Skeletal muscle satellite cell (primary cell): ENCODE data around the gene MYO7A.

Source experiments
- H3K27me3 ChIP-seq: 2 replicates; pipeline ENCODE4 v1.7.0; 2013; ENCODE audit warnings: low read length; ENCODE audit not compliant: control insufficient read depth, insufficient read depth
- H3K36me3 ChIP-seq: 2 replicates; pipeline ENCODE4 v1.7.0; 2013; ENCODE audit warnings: mild to moderate bottlenecking, control low read depth, low read length; ENCODE audit not compliant: insufficient read depth
- H3K4me1 ChIP-seq: 2 replicates; pipeline ENCODE4 v1.7.0; 2013; ENCODE audit warnings: low read length; ENCODE audit not compliant: control insufficient read depth, insufficient read depth
- H3K4me2 ChIP-seq: 2 replicates; pipeline ENCODE4 v1.7.0; 2013; ENCODE audit warnings: mild to moderate bottlenecking, low read length
- H3K4me3 ChIP-seq: 2 replicates; pipeline ENCODE4 v1.7.0; 2013; ENCODE audit warnings: low read length
- H3K9ac ChIP-seq: 2 replicates; pipeline ENCODE4 v1.7.0; 2013; ENCODE audit warnings: mild to moderate bottlenecking, low read depth, low read length, moderate library complexity
- H3K9me3 ChIP-seq: replicated peaks from 2 replicates; pipeline ENCODE4 v1.7.0; 2013; ENCODE audit warnings: mild to moderate bottlenecking, control low read depth, low read length

The MYO7A gene

DNA sequence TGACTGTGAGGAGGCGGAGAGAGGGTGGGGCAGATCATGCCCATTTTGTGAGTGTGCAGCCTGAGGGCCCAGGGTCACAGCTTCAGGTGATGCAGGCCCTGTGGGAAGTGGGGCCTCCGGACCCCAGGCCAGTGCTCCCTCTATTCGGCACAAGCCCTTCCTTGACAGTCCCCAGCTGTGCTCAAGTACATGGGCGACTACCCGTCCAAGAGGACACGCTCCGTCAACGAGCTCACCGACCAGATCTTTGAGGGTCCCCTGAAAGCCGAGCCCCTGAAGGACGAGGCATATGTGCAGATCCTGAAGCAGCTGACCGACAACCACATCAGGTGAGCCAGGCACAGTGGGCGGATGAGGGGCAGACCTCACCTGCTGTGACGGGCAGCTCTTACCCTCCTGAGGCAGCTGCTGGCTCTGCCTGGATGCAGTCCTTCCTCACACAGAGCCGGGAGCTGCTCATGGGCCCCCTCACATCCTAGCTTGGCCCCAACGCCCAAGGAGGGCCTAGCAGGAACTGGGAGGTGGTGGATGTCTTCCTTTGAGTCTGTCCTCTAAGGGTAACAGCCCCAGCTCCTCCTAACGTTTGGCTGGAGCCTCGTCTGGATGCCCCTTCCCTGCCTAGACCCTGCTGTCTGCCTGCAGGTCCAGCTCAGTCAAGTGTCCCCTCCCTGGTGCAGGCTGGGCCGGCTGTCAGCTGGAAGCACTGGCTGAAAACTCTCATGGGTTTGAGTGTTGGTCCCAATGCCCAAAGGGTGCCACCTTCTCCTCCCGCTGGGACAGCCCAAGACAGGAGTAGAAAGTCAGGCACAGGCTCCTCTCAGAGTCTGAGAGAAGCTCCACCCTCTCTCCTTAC lies 76.1 kb downstream of the MYO7A start:
- no peak overlapping the region for H3K9ac ChIP-seq
- H3K27me3 ChIP-seq = no peaks in the 10 kb centered on the region
- H3K9me3 ChIP-seq = no peaks in the 10 kb centered on the region

DNA sequence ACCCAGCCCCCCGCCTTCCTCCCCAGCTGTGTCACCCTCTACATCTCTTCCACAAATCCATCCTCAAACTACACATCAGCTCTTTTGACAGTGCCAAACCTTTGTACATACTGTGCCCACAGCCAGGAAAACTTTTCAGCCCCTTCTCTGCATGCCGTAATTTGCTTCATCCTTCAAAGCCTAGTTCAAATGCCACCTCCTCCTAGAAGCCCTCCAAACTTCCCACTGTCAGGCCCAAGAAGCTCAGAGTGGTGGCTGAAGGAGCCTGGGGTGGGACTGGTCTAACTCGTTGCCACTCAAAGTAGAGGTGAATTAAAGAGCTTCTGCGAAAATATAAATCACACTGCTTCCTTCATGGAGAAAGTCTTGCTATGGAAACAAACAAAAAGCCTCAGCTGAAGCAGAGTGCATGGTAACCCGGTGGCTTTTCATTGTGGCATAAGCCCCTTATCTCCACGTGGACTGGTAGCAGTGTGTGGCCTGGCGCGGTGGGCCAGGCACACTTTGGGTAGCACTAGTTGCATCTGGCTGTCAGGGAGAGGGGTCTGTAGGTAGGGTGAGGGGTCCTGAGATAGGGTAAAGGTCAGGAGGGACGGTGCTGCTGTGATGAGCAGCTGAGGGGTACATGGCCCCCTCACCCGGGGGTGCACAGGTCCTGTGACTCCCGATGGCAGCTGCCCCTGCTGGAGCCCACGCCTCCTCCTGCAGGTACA lies 76.9 kb downstream of the MYO7A start:
- Histone ChIP-seq H3K9me3 (no peaks in the 10 kb centered on the region), H3K4me1 (no peaks in the 10 kb centered on the region), H3K36me3 (no peaks in the 10 kb centered on the region), H3K4me3 (no peak overlapping the region), H3K27me3 (no peaks in the 10 kb centered on the region), H3K4me2 (no peak overlapping the region), H3K9ac (no peak overlapping the region)

More for the DNA sequence above, 76.1 kb downstream of the MYO7A start:
- Histone ChIP-seq H3K36me3 (no peaks in the 10 kb centered on the region), H3K4me2 (no peak overlapping the region), H3K4me3 (no peak overlapping the region), H3K4me1 (no peaks in the 10 kb centered on the region)

GRCh38 chr11:77205467-77206263 lies 77.6 kb downstream of the MYO7A start:
- Histone ChIP-seq H3K36me3 (no peaks in the 10 kb centered on the region), H3K4me2 (no peak overlapping the region), H3K27me3 (no peaks in the 10 kb centered on the region), H3K4me1 (no peaks in the 10 kb centered on the region), H3K4me3 (no peak overlapping the region), H3K9me3 (no peaks in the 10 kb centered on the region), H3K9ac (no peak overlapping the region)

DNA sequence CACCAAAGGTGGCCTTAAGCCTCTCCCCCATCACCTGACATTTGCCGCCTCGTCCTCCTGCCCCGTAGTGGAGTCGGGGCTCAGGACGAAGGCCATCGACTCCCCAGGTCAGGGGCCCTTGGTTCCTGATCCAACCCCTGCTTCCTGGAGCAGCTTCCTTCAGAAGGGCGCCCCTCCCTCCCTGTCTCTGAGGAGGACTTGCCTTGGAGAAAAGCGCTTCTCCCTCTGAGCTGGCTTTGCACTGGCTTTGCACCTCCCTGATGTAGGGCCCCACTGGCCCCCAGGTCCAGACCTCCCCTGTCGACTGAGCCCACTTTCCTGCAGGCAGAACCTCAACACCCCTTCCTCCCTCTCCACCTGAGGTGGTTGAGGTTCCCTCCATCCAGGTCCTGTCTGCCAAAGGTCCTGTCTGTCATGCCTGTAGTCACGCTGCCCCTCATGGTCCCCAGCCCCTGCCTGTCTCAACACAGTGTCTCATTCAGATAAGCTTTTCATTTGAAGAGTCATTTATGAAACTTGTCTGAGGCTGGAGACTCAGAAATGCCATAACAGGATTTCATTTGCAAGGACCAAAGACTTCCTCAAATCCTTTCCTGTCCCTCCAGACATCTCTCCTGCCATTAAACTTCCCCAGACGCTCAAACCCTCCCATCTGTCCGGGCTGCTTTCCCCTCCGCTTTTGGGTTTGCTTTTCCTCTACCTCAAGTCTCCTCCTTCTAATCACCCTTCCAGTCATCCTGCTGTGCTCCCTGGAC lies 78.4 kb downstream of the MYO7A start:
- H3K9me3 ChIP-seq = no peaks in the 10 kb centered on the region
- H3K36me3 ChIP-seq = no peaks in the 10 kb centered on the region
- H3K9ac ChIP-seq = no peak overlapping the region
- no peak overlapping the region for H3K4me3 ChIP-seq
- no peaks in the 10 kb centered on the region for H3K27me3 ChIP-seq
- no peak overlapping the region for H3K4me2 ChIP-seq
- no peaks in the 10 kb centered on the region for H3K4me1 ChIP-seq

GRCh38 chr11:77207019-77207485 lies 79.0 kb downstream of the MYO7A start:
- Histone ChIP-seq H3K4me3 (no peak overlapping the region), H3K9me3 (no peaks in the 10 kb centered on the region), H3K4me2 (no peak overlapping the region), H3K9ac (no peak overlapping the region), H3K36me3 (no peaks in the 10 kb centered on the region), H3K4me1 (no peaks in the 10 kb centered on the region), H3K27me3 (no peaks in the 10 kb centered on the region)

GRCh38 chr11:77207618-77208313 lies 79.7 kb downstream of the MYO7A start:
- no peaks in the 10 kb centered on the region for H3K36me3 ChIP-seq
- no peak overlapping the region for H3K4me2 ChIP-seq
- no peak overlapping the region for H3K4me3 ChIP-seq
- H3K9ac ChIP-seq = no peak overlapping the region
- H3K4me1 ChIP-seq = no peaks in the 10 kb centered on the region
- H3K9me3 ChIP-seq = no peaks in the 10 kb centered on the region
- H3K27me3 ChIP-seq = no peaks in the 10 kb centered on the region

- H3K4me3 ChIP-seq = no peak overlapping the region
Observed at GRCh38 chr11:77208535-77208934, 80.5 kb downstream of the MYO7A start.

GRCh38 chr11:77209663-77210062 lies 81.6 kb downstream of the MYO7A start:
- H3K27me3 ChIP-seq = no peaks in the 10 kb centered on the region

More at GRCh38 chr11:77208535-77208934, 80.5 kb downstream of the MYO7A start:
- Histone ChIP-seq H3K36me3 (no peaks in the 10 kb centered on the region), H3K4me1 (no peaks in the 10 kb centered on the region), H3K9me3 (no peaks in the 10 kb centered on the region), H3K27me3 (no peaks in the 10 kb centered on the region), H3K4me2 (no peak overlapping the region), H3K9ac (no peak overlapping the region)

DNA sequence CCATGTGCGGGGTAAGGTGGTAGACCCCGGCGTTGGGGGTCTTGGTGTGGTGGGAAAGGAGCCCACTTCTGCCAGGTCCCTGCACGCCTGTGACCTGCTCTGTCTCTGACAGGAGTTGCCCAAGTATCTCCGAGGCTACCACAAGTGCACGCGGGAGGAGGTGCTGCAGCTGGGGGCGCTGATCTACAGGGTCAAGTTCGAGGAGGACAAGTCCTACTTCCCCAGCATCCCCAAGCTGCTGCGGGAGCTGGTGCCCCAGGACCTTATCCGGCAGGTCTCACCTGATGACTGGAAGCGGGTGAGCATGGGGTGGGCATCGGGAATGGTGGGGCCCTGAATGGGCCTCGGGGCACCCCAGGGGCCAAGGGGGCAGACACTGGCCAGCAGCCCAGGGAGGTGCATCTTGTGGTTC lies 83.0 kb downstream of the MYO7A start:
- Histone ChIP-seq H3K27me3 (peaks cover 4% of the 10 kb centered on the region), H3K4me2 (no peak overlapping the region), H3K9me3 (no peaks in the 10 kb centered on the region), H3K4me3 (no peak overlapping the region), H3K36me3 (no peaks in the 10 kb centered on the region), H3K4me1 (no peaks in the 10 kb centered on the region), H3K9ac (no peak overlapping the region)

More at GRCh38 chr11:77209663-77210062, 81.6 kb downstream of the MYO7A start:
- Histone ChIP-seq H3K4me3 (no peak overlapping the region), H3K4me1 (no peaks in the 10 kb centered on the region), H3K36me3 (no peaks in the 10 kb centered on the region), H3K4me2 (no peak overlapping the region), H3K9ac (no peak overlapping the region), H3K9me3 (no peaks in the 10 kb centered on the region)

DNA sequence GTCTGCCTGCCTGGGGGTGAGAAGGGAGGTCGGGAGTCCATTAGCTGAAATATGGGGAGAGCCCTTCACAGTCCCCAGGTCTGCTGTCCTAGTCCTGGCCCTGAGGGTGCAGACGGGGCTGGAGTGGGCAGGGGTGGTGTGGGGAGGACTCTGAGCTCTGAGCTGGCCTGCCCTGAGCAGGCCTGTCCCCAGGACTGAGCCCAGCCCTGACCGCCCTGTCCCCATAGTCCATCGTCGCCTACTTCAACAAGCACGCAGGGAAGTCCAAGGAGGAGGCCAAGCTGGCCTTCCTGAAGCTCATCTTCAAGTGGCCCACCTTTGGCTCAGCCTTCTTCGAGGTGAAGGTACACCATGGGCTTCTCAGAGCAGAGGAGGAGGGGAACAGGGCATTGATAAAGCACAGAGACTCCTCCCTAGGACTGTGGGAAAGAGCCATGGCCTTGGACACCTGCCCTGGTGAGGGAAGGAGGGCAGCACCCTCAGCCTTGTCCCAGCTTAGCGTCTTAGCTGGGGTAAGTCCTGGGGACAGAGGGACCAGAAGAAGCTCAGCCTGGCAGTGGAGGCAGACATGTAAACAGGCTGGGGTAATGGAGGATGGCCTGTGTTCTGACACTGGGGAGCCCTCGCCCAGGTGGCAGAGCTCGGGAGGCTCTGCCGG lies 83.7 kb downstream of the MYO7A start:
- Histone ChIP-seq H3K36me3 (no peaks in the 10 kb centered on the region), H3K9me3 (no peaks in the 10 kb centered on the region), H3K4me3 (no peak overlapping the region), H3K4me2 (no peak overlapping the region), H3K4me1 (no peaks in the 10 kb centered on the region), H3K27me3 (peaks cover 10% of the 10 kb centered on the region), H3K9ac (no peak overlapping the region)
